ENCODE data around the gene GRM4.

DNA sequence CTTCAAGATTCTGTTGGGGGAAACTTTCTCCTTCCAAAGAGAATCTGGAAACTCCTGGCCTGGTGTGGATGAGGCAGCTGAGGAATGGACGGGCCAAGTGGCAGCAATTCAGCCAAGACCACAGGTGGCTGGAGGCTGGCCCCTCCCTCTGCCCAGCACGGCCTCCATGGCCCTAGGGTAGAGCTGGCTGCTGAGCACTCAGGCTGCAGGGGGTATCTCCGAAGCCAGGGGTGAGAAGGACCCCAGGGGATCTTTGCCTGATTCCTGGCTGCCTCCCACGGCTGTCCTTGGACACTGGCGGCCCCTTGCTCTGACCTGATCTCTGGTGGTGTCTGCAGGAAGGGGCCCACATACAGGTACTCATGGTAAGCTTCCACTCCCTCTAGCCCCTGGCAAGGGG, 39.0 kb downstream of the GRM4 start:
- no peak for TF ChIP-seq POLR2AphosphoS5 (IDR thresholded peaks at IDR 0.05)
- TF ChIP-seq CTCF (IDR thresholded peaks at IDR 0.05), result no peak
